GM12873 (cell line): ENCODE results near the gene TDRD7.

Experiments used
- TF ChIP-seq, protein P1 (sequence below): IDR thresholded peaks from 2 replicates; pipeline ENCODE4 v1.5.1; 2012; ENCODE audit warnings: low read depth, mild to moderate bottlenecking, moderate library complexity, low read length, control low read depth; ENCODE audit not compliant: insufficient read depth; ENCODE audit errors: missing control alignments

The TDRD7 gene

GRCh38 chr9:97480749-97481148 lies 68.9 kb downstream of the TDRD7 start:
- TF ChIP-seq, protein P1, sequence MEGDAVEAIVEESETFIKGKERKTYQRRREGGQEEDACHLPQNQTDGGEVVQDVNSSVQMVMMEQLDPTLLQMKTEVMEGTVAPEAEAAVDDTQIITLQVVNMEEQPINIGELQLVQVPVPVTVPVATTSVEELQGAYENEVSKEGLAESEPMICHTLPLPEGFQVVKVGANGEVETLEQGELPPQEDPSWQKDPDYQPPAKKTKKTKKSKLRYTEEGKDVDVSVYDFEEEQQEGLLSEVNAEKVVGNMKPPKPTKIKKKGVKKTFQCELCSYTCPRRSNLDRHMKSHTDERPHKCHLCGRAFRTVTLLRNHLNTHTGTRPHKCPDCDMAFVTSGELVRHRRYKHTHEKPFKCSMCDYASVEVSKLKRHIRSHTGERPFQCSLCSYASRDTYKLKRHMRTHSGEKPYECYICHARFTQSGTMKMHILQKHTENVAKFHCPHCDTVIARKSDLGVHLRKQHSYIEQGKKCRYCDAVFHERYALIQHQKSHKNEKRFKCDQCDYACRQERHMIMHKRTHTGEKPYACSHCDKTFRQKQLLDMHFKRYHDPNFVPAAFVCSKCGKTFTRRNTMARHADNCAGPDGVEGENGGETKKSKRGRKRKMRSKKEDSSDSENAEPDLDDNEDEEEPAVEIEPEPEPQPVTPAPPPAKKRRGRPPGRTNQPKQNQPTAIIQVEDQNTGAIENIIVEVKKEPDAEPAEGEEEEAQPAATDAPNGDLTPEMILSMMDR = no peak

DNA sequence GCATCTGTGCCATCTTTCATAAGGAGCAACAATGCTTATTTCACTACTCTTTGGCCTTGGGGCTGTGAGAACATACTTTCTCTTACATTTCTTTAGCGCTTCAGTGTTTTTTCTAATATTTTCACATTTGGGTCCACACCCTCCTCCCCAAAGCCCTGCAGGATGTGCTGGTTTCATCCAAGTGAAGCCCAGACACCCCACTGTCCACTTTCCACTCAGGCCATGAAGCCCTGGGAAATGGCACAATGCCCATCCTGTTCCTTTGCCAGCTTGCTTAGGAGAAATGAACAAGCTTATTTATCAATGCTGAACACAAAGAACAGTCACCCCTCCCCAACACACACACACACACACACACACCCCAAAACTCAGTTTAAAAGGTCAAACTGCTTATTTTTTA lies 72.2 kb downstream of the TDRD7 start:
- TF ChIP-seq, protein P1 = no peak

DNA sequence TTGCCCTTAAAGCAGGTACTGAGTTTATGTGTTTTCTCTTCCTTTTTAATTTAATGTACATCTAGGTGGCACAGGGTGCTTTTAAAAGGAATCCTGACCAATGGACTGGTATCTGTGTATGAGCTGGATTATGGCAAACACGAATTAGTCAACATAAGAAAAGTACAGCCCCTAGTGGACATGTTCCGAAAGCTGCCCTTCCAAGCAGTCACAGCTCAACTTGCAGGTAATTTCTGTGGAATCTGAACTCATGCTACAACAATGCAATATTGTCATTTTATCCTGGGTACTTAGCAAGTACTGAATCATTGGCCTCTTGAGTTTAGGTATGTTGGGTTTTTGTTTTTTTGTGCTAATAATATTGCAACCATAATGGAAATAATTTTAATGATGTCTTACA lies 75.2 kb downstream of the TDRD7 start:
- TF ChIP-seq, protein P1 = peak; percentile 34

- TF ChIP-seq, protein P1 = no peak
Observed at GRCh38 chr9:97487861-97488260, 76.0 kb downstream of the TDRD7 start.

GRCh38 chr9:97491216-97491999 lies 79.5 kb downstream of the TDRD7 start:
- TF ChIP-seq, protein P1 = no peak

DNA sequence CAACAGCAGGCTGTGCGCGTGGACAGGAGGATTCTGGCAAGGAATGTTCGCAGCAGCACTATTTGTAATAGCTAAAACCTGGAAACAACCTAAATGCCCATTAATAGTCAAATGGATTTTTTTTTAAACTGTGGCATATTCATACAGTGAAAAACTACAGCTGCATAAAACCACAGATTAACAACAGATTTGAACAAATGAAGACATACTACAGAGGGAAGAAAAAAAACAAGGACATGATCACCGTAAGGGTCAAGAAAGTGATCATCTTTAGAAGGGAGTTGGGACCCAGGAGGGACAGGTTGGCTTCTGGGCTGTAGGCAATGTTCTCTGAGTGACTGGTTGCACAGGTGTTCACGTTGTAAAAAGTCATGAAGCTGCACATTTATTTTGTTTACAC lies 88.4 kb downstream of the TDRD7 start:
- TF ChIP-seq, protein P1 = no peak

- TF ChIP-seq, protein P1 = no peak
Observed at GRCh38 chr9:97500765-97501176, 88.9 kb downstream of the TDRD7 start.
